Esophagus muscularis mucosa (tissue), 4 donors: ENCODE results near the gene FAM3B. TPM values are rescaled to one million over a fixed set of nuclear protein-coding genes. Genes with fewer than 3 reads are reported as not detected.

Source experiments
- DNase-seq: peaks from one replicate; pipeline ENCODE4 v3.0.0-alpha.2; 2017; ENCODE audit errors: extremely low spot score
- H3K27ac ChIP-seq, 4 donors: fragments of 200-600 bp; sonication (generic); replicated peaks in 1 of 4; 1 replicate in 3 of 4; 2 replicates in 1 of 4; pipeline ENCODE4 v1.5.1; 2016 to 2019; ENCODE audit warnings: mild to moderate bottlenecking in 1 of 4
- H3K27me3 ChIP-seq, 4 donors: fragments of 200-600 bp; sonication (generic); one replicate each; pipeline versions ENCODE4 v1.5.1 to v1.6.0; 2016 to 2019
- H3K36me3 ChIP-seq, 4 donors: fragments of 200-600 bp; sonication (generic); one replicate each; pipeline ENCODE4 v1.5.1; 2016 to 2019
- H3K4me1 ChIP-seq, 4 donors: fragments of 200-600 bp; sonication (generic); one replicate each; pipeline ENCODE4 v1.5.1; 2016 to 2019
- H3K4me3 ChIP-seq, 4 donors: fragments of 200-600 bp; sonication (generic); 1 replicate in 2 of 4; 2 replicates in 2 of 4; pipeline ENCODE4 v1.5.1; 2016 to 2019; ENCODE audit warnings: mild to moderate bottlenecking in 4 of 4, moderate library complexity in 1 of 4
- H3K9me3 ChIP-seq, 4 donors: fragments of 200-600 bp; sonication (generic); 1 replicate in 3 of 4; 2 replicates in 1 of 4; pipeline ENCODE4 v1.5.1; 2016 to 2019
- EP300 ChIP-seq: sonication (generic); formaldehyde crosslinking; IDR thresholded peaks from one replicate; pipeline ENCODE4 v1.6.1; 2017; ENCODE audit warnings: antibody characterized with exemption
- POLR2A ChIP-seq: fragments of 450-650 bp; IDR thresholded peaks from one replicate; pipeline ENCODE4 v1.6.1; 2017; ENCODE audit warnings: antibody characterized with exemption, moderate library complexity, mild to moderate bottlenecking, low read depth
- POLR2AphosphoS5 ChIP-seq, 2 donors: sonication (generic); formaldehyde crosslinking; IDR thresholded peaks; one replicate each; pipeline ENCODE4 v1.6.1; 2017; ENCODE audit warnings: antibody characterized with exemption in 2 of 2
- WGBS: methylation state at CpG from one replicate; pipeline ENCODE4 v1.1.5; 2018; 5-methylcytosine and 5-hydroxymethylcytosine counted together
- intact Hi-C: fragments of 100-400 bp; cut with DNase I; formaldehyde crosslinking; loops from one replicate; pipeline ENCODE4 v1.15.1; 2023
- total RNA-seq, 4 donors: library from RNA; depleted of rRNA; stranded (reverse); fragments of >200 nt; gene quantifications; one replicate each; pipeline versions ENCODE4 v1.1.0 to v1.2.1, GENCODE V29; 2016
- TF ChIP-seq, protein P1 (sequence below), 3 experiments: fragments of 200-600 bp in 2 of 3; fragments of 450-650 bp in 1 of 3; sonication (generic) in 2 of 3; IDR thresholded peaks; one replicate each; pipeline ENCODE4 v1.5.1; 2017 to 2019; ENCODE audit warnings: antibody characterized with exemption in 3 of 3, mild to moderate bottlenecking in 2 of 3, moderate library complexity in 1 of 3

Gene FAM3B
- total RNA-seq, 4 donors from 2014 or later, result 0.45 TPM; not detected in 3

DNA sequence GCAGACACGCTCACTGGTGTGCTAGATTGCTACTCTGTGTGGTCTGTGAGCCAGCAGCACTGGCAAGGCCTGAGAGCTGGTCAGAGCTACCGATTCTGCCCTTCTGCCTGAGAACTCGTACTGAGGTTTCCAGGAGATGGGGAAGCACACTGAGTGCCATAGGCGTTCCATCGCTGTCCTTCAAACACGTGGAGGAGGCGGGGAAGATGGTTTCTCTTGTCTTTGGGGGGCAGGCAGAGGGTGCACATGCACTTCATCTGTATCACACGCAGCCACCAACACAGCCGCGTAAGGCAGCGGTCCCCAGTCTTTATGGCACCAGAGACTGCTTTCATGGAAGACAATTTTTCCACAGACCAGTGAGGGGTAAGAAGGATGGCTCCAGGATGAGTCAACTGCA is 85.6 kb downstream of the FAM3B start:
- DNase-seq, result no peak
- intact Hi-C loops, result no loop called here
- H3K4me1 ChIP-seq, result no peaks in the 10 kb centered on the region
- H3K27ac ChIP-seq, result no peak overlapping the region
- WGBS, result 90% methylated on average over 2 of the region's 11 CpGs
- peaks cover 0 to 88% (median 51%) of the 10 kb centered on the region in 4 donors for H3K36me3 ChIP-seq
- H3K4me3 ChIP-seq, result no peak overlapping the region
- H3K27me3 ChIP-seq, result no peaks in the 10 kb centered on the region
- TF ChIP-seq POLR2A, result no peak
- TF ChIP-seq POLR2AphosphoS5 (IDR thresholded peaks at IDR 0.05), result no peak
- TF ChIP-seq EP300, result no peak
- TF ChIP-seq, protein P1, sequence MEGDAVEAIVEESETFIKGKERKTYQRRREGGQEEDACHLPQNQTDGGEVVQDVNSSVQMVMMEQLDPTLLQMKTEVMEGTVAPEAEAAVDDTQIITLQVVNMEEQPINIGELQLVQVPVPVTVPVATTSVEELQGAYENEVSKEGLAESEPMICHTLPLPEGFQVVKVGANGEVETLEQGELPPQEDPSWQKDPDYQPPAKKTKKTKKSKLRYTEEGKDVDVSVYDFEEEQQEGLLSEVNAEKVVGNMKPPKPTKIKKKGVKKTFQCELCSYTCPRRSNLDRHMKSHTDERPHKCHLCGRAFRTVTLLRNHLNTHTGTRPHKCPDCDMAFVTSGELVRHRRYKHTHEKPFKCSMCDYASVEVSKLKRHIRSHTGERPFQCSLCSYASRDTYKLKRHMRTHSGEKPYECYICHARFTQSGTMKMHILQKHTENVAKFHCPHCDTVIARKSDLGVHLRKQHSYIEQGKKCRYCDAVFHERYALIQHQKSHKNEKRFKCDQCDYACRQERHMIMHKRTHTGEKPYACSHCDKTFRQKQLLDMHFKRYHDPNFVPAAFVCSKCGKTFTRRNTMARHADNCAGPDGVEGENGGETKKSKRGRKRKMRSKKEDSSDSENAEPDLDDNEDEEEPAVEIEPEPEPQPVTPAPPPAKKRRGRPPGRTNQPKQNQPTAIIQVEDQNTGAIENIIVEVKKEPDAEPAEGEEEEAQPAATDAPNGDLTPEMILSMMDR (IDR thresholded peaks at IDR 0.05), result no peak
- no peaks in the 10 kb centered on the region for H3K9me3 ChIP-seq

DNA sequence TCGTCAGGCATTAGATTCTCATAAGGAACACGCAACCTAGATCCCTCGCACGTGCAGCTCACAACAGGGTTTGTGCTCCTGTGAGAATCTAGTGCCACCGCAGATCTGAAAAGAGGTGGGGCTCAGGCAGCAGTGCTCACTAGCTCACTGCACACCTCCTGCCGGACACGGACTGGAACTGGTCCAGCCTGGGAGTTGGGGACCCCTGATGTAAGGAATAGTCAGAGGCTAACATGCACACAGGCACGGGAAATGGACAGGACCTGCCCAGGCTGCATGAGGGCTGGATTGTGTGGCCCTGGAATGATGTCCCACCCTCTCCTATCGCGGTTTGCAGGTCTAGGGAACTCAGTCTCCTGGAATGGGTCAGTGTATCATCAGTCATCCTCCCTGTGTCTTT is 86.2 kb downstream of the FAM3B start:
- no peaks in the 10 kb centered on the region for H3K9me3 ChIP-seq
- no peak for DNase-seq
- intact Hi-C loops, result no loop called here
- no peak overlapping the region for H3K27ac ChIP-seq
- no peaks in the 10 kb centered on the region for H3K4me1 ChIP-seq
- TF ChIP-seq, protein P1 (IDR thresholded peaks at IDR 0.05), result no peak
- TF ChIP-seq EP300 (no peak), POLR2AphosphoS5 (IDR thresholded peaks at IDR 0.05) (no peak), POLR2A (no peak)
- 86% methylated on average over 10 of the region's 10 CpGs for WGBS
- H3K4me3 ChIP-seq, result no peak overlapping the region
- peaks cover 0 to 88% (median 54%) of the 10 kb centered on the region in 4 donors for H3K36me3 ChIP-seq
- H3K27me3 ChIP-seq, result peaks cover 0 to 5% (median 0%) of the 10 kb centered on the region in 4 donors

DNA sequence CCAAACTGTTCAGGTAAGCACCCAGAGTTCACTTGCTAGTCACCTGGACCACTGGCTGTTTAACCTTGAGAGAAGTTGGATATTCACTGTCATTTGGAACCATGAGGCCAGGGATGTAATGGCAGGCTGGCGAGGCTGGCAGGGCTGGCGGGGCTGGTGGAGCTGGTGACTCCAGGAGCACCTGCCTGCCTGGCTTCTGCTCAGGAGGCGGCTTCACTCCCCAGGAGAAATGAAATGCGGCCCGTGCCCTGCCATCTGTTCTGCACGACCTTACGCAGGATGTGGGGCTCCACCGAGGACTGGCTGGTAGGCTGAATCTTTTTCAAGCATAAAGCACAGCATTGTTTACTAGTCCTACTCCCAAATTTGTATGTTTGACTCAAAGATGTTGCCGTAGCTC is 86.7 kb downstream of the FAM3B start:
- DNase-seq, result no peak
- H3K27ac ChIP-seq, result no peak overlapping the region
- no peaks in the 10 kb centered on the region for H3K4me1 ChIP-seq
- no peak for TF ChIP-seq POLR2AphosphoS5 (IDR thresholded peaks at IDR 0.05)
- peaks cover 0 to 88% (median 57%) of the 10 kb centered on the region in 4 donors for H3K36me3 ChIP-seq
- no peak overlapping the region for H3K4me3 ChIP-seq
- H3K9me3 ChIP-seq, result no peaks in the 10 kb centered on the region
- peaks cover 0 to 8% (median 0%) of the 10 kb centered on the region in 4 donors for H3K27me3 ChIP-seq
- intact Hi-C loops, result no loop called here
- WGBS, result 92% methylated on average over 8 of the region's 9 CpGs

DNA sequence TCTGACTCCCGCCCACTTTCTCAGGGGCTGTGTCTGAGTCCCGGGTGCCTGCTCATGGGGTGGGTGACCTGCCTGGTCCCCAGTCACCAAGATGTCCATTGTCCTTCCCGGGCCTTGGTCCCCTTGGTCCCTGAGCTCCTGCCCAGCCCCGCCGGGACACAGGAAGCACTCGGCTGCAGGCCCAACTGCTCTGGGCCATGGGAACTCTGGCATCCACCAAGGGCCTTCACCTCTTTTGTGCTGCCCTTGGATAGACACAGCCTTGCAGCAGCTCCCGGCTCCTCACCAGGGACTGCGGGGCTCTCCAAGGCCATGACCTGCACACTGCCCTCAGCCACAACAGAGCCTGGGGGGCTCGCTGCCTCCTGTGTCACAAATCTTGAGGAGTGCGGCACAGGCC is 87.4 kb downstream of the FAM3B start:
- no peaks in the 10 kb centered on the region for H3K9me3 ChIP-seq
- 95% methylated on average over 7 of the region's 10 CpGs for WGBS
- no peak overlapping the region for H3K4me3 ChIP-seq
- H3K4me1 ChIP-seq, result no peaks in the 10 kb centered on the region
- H3K36me3 ChIP-seq, result peaks cover 0 to 88% (median 57%) of the 10 kb centered on the region in 4 donors
- no peak for TF ChIP-seq EP300
- TF ChIP-seq, protein P1 (IDR thresholded peaks at IDR 0.05), result no peak
- TF ChIP-seq POLR2A, result no peak
- no peak for TF ChIP-seq POLR2AphosphoS5 (IDR thresholded peaks at IDR 0.05)
- H3K27me3 ChIP-seq, result peaks cover 0 to 8% (median 0%) of the 10 kb centered on the region in 4 donors
- intact Hi-C loops, result no loop called here
- no peak for DNase-seq
- H3K27ac ChIP-seq, result no peak overlapping the region

DNA sequence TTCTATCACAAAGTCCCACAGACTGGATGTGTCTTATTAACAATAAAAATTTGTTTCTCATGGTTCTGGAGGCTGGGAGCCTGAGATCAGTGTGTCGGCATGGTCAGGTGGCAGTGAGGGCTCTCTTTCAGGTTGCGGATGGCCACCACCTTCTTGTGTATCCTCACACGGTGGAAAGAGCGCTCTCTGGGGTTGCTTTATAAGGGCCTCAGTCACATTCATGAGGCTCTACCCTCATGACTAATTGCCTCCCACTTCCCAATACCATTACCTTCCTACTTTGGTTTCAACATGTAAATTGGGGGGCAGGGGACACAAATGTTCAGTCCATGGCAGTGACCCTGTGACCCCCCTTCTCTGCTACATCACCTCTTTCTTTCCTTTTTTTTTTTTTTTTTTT is 88.7 kb downstream of the FAM3B start:
- peaks cover 0 to 77% (median 56%) of the 10 kb centered on the region in 4 donors for H3K36me3 ChIP-seq
- intact Hi-C loops, result no loop called here

More for the DNA sequence above, 88.7 kb downstream of the FAM3B start:
- no peak for DNase-seq
- WGBS, result 92% methylated on average over 4 of the region's 4 CpGs
- no peak for TF ChIP-seq POLR2A
- no peak for TF ChIP-seq POLR2AphosphoS5 (IDR thresholded peaks at IDR 0.05)
- TF ChIP-seq, protein P1 (IDR thresholded peaks at IDR 0.05), result no peak
- no peak for TF ChIP-seq EP300
- Histone ChIP-seq H3K4me3 (no peak overlapping the region), H3K27me3 (peaks cover 0 to 8% (median 0%) of the 10 kb centered on the region in 4 donors), H3K9me3 (no peaks in the 10 kb centered on the region), H3K27ac (no peak overlapping the region), H3K4me1 (no peaks in the 10 kb centered on the region)
